CD1c-positive myeloid dendritic cell (primary cell): ENCODE data around the gene CDH26.

ENCODE experiments used
- DNase-seq: peaks from one replicate; pipeline ENCODE4 v3.0.0-alpha.2; 2016; ENCODE audit errors: extremely low spot score

CDH26 gene

DNA sequence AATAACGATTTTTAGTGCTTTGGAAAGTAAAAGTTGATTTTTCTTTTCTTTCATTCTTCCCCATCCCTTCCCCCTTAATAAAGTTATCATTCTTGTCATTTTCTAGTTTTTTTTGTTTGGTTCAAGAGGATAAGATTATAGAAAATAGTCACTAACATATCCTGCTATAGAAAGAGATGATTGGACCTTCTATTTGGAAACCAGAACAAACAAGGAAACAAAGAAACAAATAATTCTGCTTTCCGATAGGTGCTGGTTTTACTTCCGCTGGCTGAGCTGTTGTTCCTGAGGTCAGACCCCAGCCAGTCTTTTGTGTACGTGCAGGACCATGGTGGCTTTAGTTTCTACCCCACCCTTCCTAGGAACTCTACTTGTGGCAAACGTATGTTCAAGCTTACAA lies at the start of gene CDH26:
Gene CDH26, plus strand, starts transcription at position 301 of the 400 bp plus-strand sequence. CDS start 304 bp downstream, outside the sequence.
- no peak for DNase-seq

- no peak for DNase-seq
Measured at GRCh38 chr20:59908855-59909254, 49.4 kb upstream of the CDH26 start.

- no peak for DNase-seq
Measured at GRCh38 chr20:59911041-59911440, 47.2 kb upstream of the CDH26 start.

- DNase-seq: peak; percentile 51
Measured at GRCh38 chr20:59912609-59913008, 45.6 kb upstream of the CDH26 start.

GRCh38 chr20:59920944-59921343 lies 37.3 kb upstream of the CDH26 start:
- no peak for DNase-seq

DNA sequence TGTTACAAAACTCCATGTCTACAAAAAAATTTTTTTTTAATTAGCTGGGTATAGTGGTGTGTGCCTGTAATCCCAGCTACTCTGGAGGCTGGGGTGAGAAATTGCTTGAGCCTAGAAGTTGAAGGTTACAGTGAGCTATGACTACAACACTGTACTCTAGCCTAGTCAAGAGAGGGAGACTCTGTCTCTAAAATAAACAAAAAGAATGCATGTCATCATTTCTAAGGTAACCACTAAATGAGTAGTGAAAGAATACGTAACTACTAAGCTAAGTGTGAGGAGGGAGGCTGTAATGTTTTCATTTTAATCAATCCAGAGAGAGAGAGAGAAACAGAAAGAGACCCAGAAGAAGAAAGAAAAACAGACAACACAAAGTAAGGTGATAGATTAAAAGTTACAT lies 34.7 kb upstream of the CDH26 start:
- DNase-seq: no peak

- DNase-seq: no peak
Measured at GRCh38 chr20:59925359-59925758, 32.9 kb upstream of the CDH26 start.

- DNase-seq: no peak
Measured at GRCh38 chr20:59925899-59926298, 32.3 kb upstream of the CDH26 start.

DNA sequence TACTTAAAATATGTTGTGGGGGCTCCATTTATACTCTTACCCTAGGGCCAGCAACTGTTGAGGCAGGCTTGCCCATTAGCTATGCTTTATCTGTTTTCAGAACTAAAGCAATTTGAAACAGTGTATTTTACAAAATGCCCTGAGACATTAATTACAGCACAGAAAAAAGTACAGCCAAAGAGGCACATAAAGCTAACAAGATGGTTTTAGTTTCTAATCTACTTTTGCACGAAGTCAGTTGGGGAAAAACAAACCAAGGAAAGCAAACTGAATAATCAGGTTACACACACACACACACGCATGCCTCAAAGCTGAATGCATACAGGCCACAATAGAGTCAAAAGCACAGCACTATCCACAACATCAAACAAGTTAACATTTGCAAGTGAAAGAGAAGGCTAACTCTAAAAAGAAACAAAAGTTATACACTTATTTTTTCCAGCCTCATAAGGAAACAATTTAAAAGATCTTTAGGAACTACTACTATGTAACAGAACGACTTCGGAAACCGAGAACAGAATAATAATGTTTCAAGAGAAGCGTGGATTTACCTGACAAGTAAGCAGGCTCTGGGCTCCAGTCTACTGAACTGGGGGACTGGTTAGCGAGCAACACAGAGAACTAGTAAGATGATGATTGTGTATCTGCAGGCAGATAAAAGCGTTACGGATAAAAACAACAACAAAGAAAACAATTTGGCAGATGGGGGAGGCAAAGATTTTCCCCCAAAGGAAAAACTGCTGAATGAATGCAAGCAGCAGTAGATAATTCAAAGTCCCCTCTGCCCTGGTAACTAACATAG lies 26.5 kb upstream of the CDH26 start:
- no peak for DNase-seq

DNA sequence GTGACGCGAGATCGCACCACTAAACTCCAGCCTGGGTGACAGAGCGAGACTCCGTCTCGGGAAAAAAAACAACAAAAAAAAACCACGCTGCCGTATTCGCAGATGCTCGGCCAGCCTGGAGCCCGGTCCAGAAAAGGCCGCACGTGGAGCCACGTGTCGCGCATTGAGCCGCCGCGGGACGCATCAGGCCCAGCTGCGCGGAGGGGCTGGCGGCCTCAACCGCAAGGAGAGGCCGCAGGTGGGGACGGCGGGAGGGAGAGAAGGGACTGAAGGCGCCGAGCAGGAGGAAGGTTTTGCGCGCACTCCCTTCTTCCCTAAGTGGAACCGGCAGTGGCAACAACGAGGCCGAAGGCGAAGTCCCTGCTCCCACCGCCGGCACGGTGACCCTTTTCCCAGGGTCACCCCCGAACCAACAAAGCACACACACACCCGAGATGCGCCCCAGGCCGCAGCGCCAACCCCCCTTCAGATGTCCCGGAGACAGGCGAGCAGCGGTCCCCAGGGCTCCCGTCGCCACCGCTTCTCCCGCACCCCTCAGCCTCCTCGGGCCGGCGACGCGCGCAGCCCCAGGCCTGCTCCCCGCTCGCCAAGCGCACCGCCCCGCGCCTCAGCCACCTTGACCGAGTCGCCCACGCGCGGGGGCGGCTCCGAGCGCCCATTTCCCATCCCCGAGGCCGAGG lies 25.5 kb upstream of the CDH26 start:
- DNase-seq: no peak

DNA sequence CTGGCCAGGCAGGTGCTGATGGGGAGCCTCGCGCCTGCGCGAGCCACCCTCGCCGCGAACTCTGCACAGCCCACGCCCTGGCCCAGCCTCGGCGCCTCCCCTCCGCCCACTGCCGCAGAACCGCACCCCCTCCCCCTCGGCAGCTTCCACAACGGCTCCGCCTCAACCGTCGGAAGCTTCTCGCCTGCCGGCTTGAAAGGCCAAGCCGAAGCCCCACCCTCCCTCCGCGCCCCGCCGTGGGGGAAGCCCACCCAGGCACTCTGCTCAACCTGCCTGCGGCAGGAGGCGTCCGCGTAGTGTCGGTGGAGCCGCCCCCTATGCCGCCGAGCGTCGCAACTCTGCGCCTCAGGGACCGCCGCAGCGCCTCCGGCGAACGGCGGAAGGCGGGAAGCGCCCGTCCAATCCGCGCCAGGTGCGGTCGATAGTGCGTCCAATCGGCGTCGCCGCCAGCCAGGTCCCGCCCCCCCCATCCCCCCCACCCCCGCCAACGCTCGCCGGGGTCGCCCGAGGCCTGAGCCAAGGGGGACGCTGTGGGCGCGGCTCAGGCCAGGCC lies 24.9 kb upstream of the CDH26 start, which contains the start of gene SYCP2:
Gene SYCP2, minus strand, starts transcription at position 342 of the 553 bp plus-strand sequence. CDS start 11,224 bp downstream, outside the sequence.
- peak; percentile 57 for DNase-seq

GRCh38 chr20:59933849-59934585 lies 24.2 kb upstream of the CDH26 start:
- peak; percentile 83 for DNase-seq

GRCh38 chr20:59935457-59936185 lies 22.6 kb upstream of the CDH26 start:
- no peak for DNase-seq

DNA sequence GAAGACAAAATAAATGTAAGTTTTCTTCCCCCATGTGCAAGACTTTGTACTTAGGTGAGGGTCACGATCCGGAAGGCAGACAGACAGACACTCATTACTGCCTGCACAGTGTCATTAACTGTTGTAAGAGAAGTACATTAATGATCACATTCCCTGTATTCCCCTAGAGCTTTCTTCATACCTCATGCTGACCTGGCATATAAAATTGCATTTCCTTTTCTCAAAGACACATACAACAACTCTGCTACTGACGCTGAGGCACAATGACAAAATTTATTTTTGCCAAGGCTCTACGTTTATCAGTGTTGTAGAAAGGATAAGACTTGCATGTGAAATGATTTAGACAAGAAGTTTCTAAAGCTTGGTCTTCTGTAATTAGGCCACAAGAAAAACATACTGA lies 21.8 kb upstream of the CDH26 start:
- no peak for DNase-seq

- DNase-seq: no peak
Measured at GRCh38 chr20:59937150-59937549, 21.1 kb upstream of the CDH26 start.

- no peak for DNase-seq
Measured at GRCh38 chr20:59938221-59938620, 20.0 kb upstream of the CDH26 start.

- DNase-seq: no peak
Measured at GRCh38 chr20:59938696-59939051, 19.5 kb upstream of the CDH26 start.

GRCh38 chr20:59939052-59939878 lies 19.0 kb upstream of the CDH26 start:
- DNase-seq: no peak

DNA sequence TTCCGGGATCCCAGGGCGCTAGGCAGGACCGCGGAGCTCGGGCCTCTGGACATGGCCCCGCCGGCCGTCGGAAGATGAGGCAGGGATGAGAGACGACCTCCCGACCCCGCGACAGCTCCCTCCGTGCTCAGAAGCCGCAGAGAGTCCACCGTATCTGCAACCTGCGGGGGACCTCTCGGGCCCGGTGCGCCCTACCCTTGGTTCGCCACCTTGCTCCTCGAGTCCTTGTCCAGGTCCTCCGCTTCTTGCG lies 18.4 kb upstream of the CDH26 start:
- DNase-seq: peak; percentile 46

GRCh38 chr20:59940129-59940955 lies 17.9 kb upstream of the CDH26 start, which contains the start of the genes FAM217B and PPP1R3D:
Gene FAM217B (plus strand): TSS chr20:59940389. CDS start chr20:59943944, 3,555 bp downstream.
Gene PPP1R3D (minus strand): TSS chr20:59940305. CDS start chr20:59939931, 374 bp downstream.
- peak; percentile 98 for DNase-seq
